ENCODE data around the gene NCKAP1. TPM values are rescaled to one million over a fixed set of nuclear protein-coding genes. Genes with fewer than 3 reads are reported as not detected.
"Not testable (repeated sequence)": the region's sequence is repeated elsewhere in the genome, so short reads cannot be mapped to it uniquely, and the experiment has no call there.

NCKAP1 gene
- total and polyA plus RNA-seq, 2 of the 4 experiments (the other 2 are of a cell fraction): 91.1 to 160 TPM

DNA sequence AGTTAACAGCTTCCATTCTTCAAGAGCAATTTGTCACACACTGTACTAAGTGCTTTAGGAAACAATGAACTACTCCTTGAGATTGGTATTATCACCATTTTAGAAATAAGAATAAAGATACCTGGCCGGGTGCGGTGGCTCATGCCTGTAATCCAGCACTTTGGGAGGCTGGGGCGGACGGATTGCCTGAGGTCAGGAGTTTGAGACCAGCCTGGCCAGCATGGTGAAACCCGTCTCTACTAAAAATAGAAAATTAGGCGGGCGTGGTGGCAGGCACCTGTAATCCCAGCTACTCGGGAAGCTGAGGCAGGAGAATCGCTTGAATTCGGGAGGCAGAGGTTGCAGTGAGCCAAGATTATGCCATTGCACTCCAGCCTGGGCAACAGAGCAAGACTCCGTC, 20.4 kb downstream of the NCKAP1 start:
- H3K18ac ChIP-seq (ENCODE audit: low read depth, low read length); H3K27me3 ChIP-seq (ENCODE audit: control insufficient read depth, insufficient read depth, low read length); H4K5ac ChIP-seq (ENCODE audit: low read depth, low read length); H2AK5ac ChIP-seq (ENCODE audit: low read depth, low read length); H3K14ac ChIP-seq (replicated peaks; ENCODE audit: low read depth, low read length); BruUV-seq (replicated peaks); CTCF ChIA-PET; H3K4ac ChIP-seq (ENCODE audit: low read depth, low read length); H2AFZ ChIP-seq (replicated peaks; ENCODE audit: low read length, poor library complexity); dilution Hi-C loops (cut with HindIII; ENCODE audit: low sequenced_read_pairs, unreplicated experiment); H3K9ac ChIP-seq (ENCODE audit: low read depth, low read length); H2BK20ac ChIP-seq (ENCODE audit: low read depth, low read length); H2BK5ac ChIP-seq (ENCODE audit: low read depth, low read length, poor library complexity, severe bottlenecking); H3K4me3 ChIP-seq (ENCODE audit: insufficient read depth, low read depth, low read length); H4K91ac ChIP-seq (ENCODE audit: insufficient read depth, low read depth, low read length); H2BK15ac ChIP-seq (ENCODE audit: low read depth, low read length); H3K27ac ChIP-seq (ENCODE audit: insufficient read depth, low read length); H3K4me2 ChIP-seq (ENCODE audit: low read depth, low read length); H3K4me1 ChIP-seq (ENCODE audit: control insufficient read depth, insufficient read depth, low read length); H3K9me3 ChIP-seq (ENCODE audit: control insufficient read depth, insufficient read depth, low read length); in situ Hi-C loops (cut with MboI; ENCODE audit: low sequenced_read_pairs); intact Hi-C loops (cut with micrococcal nuclease); ATAC-seq (ENCODE audit: low read depth); H4K8ac ChIP-seq (ENCODE audit: low read depth in 2 of 2, low read length in 2 of 2); DNase-seq; H2AK9ac ChIP-seq (replicated peaks; ENCODE audit: low read depth, low read length, poor library complexity); H3K56ac ChIP-seq (ENCODE audit: extremely low read depth, insufficient read depth, low read length); H2BK120ac ChIP-seq (ENCODE audit: low read depth, low read length); POLR2A ChIA-PET (ENCODE audit: unreplicated experiment); H3K23ac ChIP-seq (ENCODE audit: low read depth, low read length): not testable (repeated sequence)
- Histone ChIP-seq H3K79me1 (ENCODE audit: low read depth in 1 of 2, low read length in 2 of 2) (peaks cover 34 to 55% of the 10 kb centered on the region in 2 experiments), H3K9me1 (ENCODE audit: insufficient read depth, low read length) (peaks cover 14% of the 10 kb centered on the region), H3K36me3 (ENCODE audit: control insufficient read depth, insufficient read depth, low read length) (peaks cover 14% of the 10 kb centered on the region), H4K20me1 (ENCODE audit: insufficient read depth, low read length) (peaks cover 69% of the 10 kb centered on the region)
- 80% methylated on average over 1 of the region's 11 CpGs; no CpG with 5 or more reads in 1 of the 2 experiments for WGBS, 2 experiments (ENCODE audit: extremely low coverage in 2 of 2, insufficient read length in 1 of 2)
